CD4-positive, alpha-beta T cell treated with Interferon gamma for 1 hour (primary cell): ENCODE data around the gene DHRS7B.
"Not testable (repeated sequence)": the region's sequence is repeated elsewhere in the genome, so short reads cannot be mapped to it uniquely, and the experiment has no call there.

ENCODE experiments used
- DNase-seq: peaks from one replicate; pipeline ENCODE4 v3.0.0-alpha.2; 2020

Gene DHRS7B

GRCh38 chr17:21113049-21113690 is 13.6 kb upstream of the DHRS7B start:
- no peak for DNase-seq

DNA sequence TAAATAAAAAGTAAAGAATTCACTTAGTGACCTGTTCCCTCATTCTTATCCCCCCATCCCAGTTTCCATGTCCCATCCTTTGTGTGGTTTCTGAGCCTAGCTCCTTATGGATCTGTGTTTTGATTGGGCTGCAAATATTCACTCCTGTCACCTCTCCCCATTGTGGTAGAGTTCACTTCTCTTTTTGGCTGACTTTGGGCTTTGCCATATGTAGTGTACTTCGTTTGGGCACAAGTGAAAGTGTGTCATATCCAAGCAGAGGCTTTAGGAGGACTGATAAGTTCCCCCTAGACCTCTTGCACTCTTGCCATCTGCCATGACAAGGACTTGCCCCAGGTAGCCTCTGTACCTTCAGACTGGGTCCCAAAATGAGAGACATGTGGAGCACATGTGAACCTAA is 13.0 kb upstream of the DHRS7B start:
- DNase-seq = no peak

- DNase-seq = not testable (repeated sequence)
Measured at GRCh38 chr17:21114791-21115190, 12.0 kb upstream of the DHRS7B start.

DNA sequence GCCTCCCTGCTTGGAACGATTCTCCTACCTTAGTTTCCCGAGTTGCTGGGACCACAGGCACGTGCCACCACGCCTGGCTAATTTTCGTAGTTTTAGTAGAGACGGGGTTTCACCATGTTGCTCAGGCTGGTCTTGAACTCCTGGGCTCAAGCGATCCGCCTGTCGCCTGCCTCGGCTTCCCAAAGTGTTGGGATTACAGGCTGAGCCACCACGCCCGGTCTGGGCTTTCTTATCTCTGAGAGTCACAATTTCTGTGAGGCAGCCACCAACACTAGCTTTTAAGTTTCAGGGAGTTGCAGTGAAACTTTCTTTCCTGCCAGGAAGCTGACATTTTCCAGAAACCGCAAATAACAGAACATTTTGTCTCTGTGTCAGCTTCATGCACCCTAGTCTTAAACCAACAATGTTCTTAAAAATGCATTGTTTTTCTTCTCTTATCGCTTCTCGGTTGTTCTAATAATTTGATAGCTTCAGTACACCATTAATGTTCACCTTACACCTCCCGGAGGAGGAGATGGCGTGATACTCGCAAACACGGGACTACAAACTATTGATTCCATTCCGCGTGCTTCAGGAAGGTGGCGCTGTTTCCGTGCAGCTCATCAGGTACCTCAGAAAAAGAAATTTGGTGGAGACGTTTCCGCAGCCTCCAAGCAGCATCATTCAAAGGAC is 7.4 kb upstream of the DHRS7B start:
- DNase-seq = peak; percentile 70

GRCh38 chr17:21119919-21120249 is 6.9 kb upstream of the DHRS7B start:
- no peak for DNase-seq

GRCh38 chr17:21124086-21124485 is 2.7 kb upstream of the DHRS7B start:
- no peak for DNase-seq

- not testable (repeated sequence) for DNase-seq
Measured at GRCh38 chr17:21124517-21124916, 2.2 kb upstream of the DHRS7B start.

GRCh38 chr17:21125862-21126261 is 902 bp upstream of the DHRS7B start:
- DNase-seq = peak; percentile 69

- DNase-seq = no peak
Measured at GRCh38 chr17:21127509-21128077, 829 bp downstream of the DHRS7B start.

- DNase-seq = no peak
Measured at GRCh38 chr17:21129023-21129681, 2.4 kb downstream of the DHRS7B start.

- no peak for DNase-seq
Measured at GRCh38 chr17:21131137-21131536, 4.4 kb downstream of the DHRS7B start.

DNA sequence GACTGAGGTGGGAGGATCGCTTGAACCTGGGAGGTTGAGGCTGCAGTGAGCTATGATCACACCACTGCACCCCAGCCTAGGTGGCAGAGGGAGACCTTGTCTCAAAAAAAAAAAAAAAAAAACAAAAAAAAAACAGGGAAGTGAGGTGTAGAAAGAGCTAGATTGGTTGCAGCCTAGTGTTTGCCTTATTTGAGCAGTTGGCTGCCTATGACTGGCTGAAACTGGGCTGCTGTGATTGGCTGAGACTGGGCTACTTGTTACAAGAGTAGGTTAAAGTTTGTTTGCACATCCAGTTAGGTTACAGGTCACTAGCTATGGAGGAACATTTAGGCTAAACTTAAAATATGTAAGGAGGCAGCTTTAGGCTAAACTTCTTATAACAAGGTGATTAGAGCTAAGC is 5.7 kb downstream of the DHRS7B start:
- DNase-seq = peak; percentile 44

DNA sequence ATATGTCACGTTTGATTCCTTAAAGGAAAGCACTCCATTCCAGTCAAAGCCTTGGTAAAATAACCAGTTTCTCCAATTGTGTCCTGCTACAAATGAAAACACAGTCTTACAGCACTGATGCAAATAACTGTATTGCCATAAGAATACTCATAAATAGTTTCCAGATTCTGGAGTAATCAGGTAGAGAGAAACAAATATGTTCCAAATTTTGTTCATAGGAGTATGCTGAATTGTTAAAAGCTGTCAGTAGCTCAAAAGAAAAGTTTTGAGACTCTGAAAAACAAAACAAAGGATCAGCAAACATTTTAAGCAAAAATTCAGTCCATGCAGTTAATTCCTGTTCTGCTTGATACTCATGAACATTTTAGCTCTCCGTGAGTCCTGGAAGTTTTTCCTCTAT is 7.8 kb downstream of the DHRS7B start:
- DNase-seq = no peak

GRCh38 chr17:21140911-21141310 is 14.1 kb downstream of the DHRS7B start:
- peak; percentile 8 for DNase-seq

DNA sequence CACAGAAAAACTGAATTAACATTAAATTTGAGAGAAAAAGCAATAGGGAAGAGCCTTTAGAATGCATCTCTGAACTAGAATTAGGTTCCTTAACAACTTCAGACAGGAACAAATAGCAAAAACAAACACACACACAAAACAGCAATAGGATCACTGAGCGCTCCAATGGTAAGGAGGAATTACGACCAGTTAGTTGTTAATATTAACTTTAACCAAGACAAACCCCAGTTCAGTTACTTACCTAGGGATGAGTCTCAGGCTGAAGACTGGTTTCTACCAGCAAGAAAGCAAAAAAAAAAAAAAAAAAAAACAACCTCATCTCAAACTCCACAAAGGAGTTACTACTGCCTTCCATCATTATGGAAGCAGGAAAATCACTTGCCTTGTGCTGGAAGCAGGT is 14.6 kb downstream of the DHRS7B start:
- no peak for DNase-seq

DNA sequence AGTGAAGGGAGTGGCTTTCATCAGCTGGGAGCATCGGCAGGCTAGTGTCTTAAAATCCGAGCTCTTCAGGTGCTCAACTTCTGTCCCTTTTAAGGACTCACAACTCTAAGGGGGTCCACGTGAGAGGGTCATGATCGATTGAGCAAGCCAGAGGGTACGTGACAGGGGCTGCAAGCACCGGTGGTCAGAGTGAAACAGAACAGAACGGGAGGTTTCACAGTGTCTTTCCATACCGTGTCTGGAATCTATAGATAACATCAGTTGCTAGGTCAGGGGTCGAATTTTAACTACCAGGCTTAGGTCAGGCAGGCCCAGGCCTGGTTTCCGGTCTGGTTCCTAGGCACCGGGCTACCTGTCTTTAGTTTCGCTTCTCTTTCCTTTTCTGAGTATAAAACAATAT is 15.3 kb downstream of the DHRS7B start:
- not testable (repeated sequence) for DNase-seq

DNA sequence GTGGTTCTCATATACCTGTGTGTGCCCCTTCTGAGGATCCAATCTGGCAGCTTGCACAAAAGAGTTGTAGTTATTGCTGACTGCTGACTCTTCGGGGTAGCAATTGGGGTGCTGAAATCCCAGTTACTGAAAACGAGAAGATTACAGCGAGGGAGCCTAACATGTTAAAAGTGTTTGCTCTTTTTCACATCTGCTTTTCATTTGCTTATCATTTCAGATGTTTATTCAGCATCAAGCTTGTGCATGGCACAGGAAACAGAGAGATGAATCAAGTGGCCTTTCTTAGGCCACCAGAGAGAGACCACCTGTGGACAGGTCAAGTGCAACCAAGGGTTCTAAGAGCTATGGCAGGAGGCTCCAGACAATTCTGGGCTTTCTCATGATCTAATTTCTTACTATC is 16.9 kb downstream of the DHRS7B start:
- no peak for DNase-seq

GRCh38 chr17:21144299-21144698 is 17.5 kb downstream of the DHRS7B start:
- not testable (repeated sequence) for DNase-seq

DNA sequence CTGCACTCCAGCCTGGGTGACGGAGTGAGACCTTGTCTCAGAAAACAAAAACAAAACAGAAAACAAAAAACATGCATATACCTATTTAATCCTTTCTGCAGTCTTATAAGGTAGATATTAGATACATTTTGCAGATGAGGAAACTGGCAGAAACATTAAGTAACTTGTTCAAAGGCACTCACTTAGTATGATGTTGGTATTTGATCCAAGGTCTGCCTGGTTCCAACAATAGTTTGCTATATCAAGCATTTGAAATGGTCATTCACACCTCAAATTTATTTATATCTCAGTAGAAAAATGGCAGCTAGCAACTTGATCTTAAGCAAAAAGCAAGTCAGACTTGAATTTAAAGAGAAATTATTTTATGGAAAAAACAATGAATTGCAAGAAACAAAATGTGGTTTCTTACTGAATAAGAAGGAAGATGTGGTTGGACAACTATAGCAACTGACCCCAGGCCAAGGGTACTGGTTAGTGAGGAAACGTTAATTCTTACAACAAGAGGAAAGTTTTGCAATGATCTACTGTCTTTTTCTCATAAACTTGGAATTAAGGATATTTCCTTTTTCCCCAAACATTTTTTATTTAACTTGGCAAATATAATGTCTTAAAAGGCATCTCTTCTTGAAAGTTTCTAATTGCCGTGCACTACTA is 19.7 kb downstream of the DHRS7B start:
- DNase-seq = no peak

DNA sequence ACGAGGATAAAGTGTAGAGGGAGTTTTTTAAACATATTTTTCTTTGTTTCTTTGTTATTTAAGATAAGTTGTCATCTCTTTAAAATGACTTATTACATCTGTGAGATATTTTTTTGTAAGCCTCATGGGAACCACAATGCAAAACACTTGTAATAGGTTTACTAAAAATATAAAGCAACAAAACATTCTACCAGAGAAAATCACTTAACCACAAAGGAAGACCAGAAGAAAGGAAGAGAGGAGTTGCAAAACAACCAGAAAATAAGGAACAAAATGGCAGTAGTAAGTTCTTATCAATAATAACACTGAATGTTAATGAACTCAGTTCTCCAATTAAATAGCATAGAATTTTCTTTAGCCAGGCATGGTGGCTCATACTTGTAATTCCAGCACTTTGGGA is 22.9 kb downstream of the DHRS7B start:
- DNase-seq = no peak

GRCh38 chr17:21152731-21153130 is 26.0 kb downstream of the DHRS7B start:
- no peak for DNase-seq

GRCh38 chr17:21157586-21158370 is 31.0 kb downstream of the DHRS7B start:
- DNase-seq = no peak

GRCh38 chr17:21160401-21160800 is 33.6 kb downstream of the DHRS7B start:
- no peak for DNase-seq
